Measurements from ENCODE around the gene NPR1.

The NPR1 gene

DNA sequence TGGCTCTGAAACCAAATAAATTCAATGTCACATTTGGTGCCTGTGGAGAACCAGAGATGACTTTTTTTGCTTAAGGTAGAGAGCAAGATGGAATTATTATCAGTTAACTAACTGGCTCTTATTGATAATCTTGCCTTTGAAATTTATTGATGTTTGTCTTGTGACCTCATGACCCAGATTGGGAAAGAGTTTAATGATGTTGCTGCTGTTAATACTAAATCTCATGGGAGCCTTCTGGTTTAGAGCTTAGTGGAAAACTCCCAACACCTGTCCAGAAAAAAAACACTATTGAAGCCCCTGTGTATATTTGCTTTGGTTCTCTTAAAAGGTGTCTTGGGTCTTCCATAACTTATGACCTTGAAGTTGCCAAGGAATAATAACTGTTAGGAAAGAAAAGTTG is 34.7 kb upstream of the NPR1 start:
- Histone ChIP-seq H3K4me3 (ENCODE audit: low read depth, low read length) (no peak overlapping the region), H3K27ac (ENCODE audit: extremely low read depth, low read depth, low read length) (no peak overlapping the region), H3K4me1 (ENCODE audit: control insufficient read depth, insufficient read depth, low read length) (no peaks in the 10 kb centered on the region), H3K36me3 (ENCODE audit: control insufficient read depth in 2 of 2, insufficient read depth in 1 of 2, low read length in 2 of 2) (peaks cover 59 to 87% of the 10 kb centered on the region in 2 experiments), H3K9me3 (ENCODE audit: control insufficient read depth, insufficient read depth, low read depth, low read length) (no peaks in the 10 kb centered on the region)
- CTCF ChIA-PET, result interaction anchor here (1.0 to 1.7 kb wide), 3 partner anchors 16 to 133 kb away, joined by 3 to 7 read pairs (median 5); partner anchors contain the start of genes S100A1 and S100A13
- no peak for TF ChIP-seq SCRT2 (tag by site-specific recombination; IDR thresholded peaks at IDR 0.05)
- TF ChIP-seq ZNF138 (tag by site-specific recombination; IDR thresholded peaks at IDR 0.05; ENCODE audit: borderline replicate concordance), result no peak
- POLR2A ChIA-PET, result interaction anchor here (0.6 to 3.4 kb wide), 7 partner anchors 8 to 140 kb away, joined by 3 to 34 read pairs (median 4); partner anchors contain the start of genes CHTOP, S100A13 and SNAPIN

DNA sequence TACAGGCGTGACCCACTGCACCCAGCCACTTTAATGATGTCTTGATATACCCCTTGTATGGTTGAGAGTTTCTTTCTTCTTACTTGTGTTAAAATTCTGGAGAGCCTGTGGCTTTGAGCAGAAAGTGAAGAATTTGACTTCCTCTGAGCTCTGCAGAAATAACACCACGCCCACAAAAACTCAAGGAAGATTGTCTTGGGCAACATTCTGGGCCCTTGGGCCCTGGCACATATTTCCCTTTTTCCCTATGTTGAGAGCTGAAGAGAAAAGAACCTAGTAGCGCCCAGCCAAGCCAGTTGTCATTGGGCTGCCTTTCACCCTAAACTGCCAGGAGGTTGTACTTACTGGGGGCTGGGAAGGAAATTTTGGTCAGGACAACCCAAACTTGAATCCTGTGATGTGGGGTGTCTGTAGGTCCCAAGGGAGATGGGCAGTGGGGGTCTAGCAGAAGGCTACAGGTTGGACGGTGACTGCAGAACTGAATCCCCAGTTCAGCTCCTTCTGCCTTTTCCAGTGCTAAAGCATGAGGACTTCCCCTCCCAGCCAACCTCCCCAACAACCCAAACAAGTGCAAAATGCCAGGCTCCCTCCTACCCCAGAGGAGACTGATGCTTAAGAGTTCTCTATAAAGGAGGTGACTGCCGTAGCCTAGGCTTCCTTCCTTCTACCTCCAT is 31.7 kb upstream of the NPR1 start:
- H3K4me1 ChIP-seq (ENCODE audit: control insufficient read depth, insufficient read depth, low read length), result no peaks in the 10 kb centered on the region

More for the DNA sequence above, 31.7 kb upstream of the NPR1 start:
- no peaks in the 10 kb centered on the region for H3K9me3 ChIP-seq (ENCODE audit: control insufficient read depth, insufficient read depth, low read depth, low read length)
- no peak overlapping the region for H3K4me3 ChIP-seq (ENCODE audit: low read depth, low read length)
- POLR2A ChIA-PET, result interaction anchor here (0.9 to 3.6 kb wide), 6 partner anchors 9 to 321 kb away, joined by 3 to 25 read pairs (median 6); partner anchors contain the start of genes CHTOP, CREB3L4, S100A1 and S100A13
- H3K36me3 ChIP-seq (ENCODE audit: control insufficient read depth in 2 of 2, insufficient read depth in 1 of 2, low read length in 2 of 2), result peaks cover 34 to 57% of the 10 kb centered on the region in 2 experiments
- TF ChIP-seq SALL2 (tag by site-specific recombination; IDR thresholded peaks at IDR 0.05; ENCODE audit: borderline replicate concordance) (no peak), OVOL3 (tag by site-specific recombination; IDR thresholded peaks at IDR 0.05) (no peak), ZBTB8A (tag by site-specific recombination; IDR thresholded peaks at IDR 0.05) (no peak), SP7 (tag by site-specific recombination; IDR thresholded peaks at IDR 0.05) (no peak), SP2 (tag by site-specific recombination; IDR thresholded peaks at IDR 0.05) (no peak), TRIM28 (IDR thresholded peaks at IDR 0.05; ENCODE audit: borderline replicate concordance, low read length) (no peak), ZNF561 (tag by site-specific recombination; IDR thresholded peaks at IDR 0.05; ENCODE audit: borderline replicate concordance) (no peak), ZIC2 (tag by site-specific recombination; IDR thresholded peaks at IDR 0.05) (no peak), ZNF394 (tag by site-specific recombination; IDR thresholded peaks at IDR 0.05; ENCODE audit: borderline replicate concordance) (no peak), ZNF501 (tag by site-specific recombination; IDR thresholded peaks at IDR 0.05) (no peak), ZNF354C (tag by site-specific recombination; IDR thresholded peaks at IDR 0.05; ENCODE audit: borderline replicate concordance, low read depth) (no peak), BCL11A (tag by site-specific recombination; IDR thresholded peaks at IDR 0.05; ENCODE audit: low read depth) (no peak), ZNF792 (tag by site-specific recombination; IDR thresholded peaks at IDR 0.05) (no peak)
- TF ChIP-seq, protein P1, sequence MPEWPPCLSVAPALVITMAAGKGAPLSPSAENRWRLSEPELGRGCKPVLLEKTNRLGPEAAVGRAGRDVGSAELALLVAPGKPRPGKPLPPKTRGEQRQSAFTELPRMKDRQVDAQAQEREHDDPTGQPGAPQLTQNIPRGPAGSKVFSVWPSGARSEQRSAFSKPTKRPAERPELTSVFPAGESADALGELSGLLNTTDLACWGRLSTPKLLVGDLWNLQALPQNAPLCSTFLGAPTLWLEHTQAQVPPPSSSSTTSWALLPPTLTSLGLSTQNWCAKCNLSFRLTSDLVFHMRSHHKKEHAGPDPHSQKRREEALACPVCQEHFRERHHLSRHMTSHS (tag by site-specific recombination; IDR thresholded peaks at IDR 0.05), result no peak
- TF ChIP-seq, protein P2, sequence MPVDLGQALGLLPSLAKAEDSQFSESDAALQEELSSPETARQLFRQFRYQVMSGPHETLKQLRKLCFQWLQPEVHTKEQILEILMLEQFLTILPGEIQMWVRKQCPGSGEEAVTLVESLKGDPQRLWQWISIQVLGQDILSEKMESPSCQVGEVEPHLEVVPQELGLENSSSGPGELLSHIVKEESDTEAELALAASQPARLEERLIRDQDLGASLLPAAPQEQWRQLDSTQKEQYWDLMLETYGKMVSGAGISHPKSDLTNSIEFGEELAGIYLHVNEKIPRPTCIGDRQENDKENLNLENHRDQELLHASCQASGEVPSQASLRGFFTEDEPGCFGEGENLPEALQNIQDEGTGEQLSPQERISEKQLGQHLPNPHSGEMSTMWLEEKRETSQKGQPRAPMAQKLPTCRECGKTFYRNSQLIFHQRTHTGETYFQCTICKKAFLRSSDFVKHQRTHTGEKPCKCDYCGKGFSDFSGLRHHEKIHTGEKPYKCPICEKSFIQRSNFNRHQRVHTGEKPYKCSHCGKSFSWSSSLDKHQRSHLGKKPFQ (tag by site-specific recombination; IDR thresholded peaks at IDR 0.05), result no peak
- TF ChIP-seq, protein P3, sequence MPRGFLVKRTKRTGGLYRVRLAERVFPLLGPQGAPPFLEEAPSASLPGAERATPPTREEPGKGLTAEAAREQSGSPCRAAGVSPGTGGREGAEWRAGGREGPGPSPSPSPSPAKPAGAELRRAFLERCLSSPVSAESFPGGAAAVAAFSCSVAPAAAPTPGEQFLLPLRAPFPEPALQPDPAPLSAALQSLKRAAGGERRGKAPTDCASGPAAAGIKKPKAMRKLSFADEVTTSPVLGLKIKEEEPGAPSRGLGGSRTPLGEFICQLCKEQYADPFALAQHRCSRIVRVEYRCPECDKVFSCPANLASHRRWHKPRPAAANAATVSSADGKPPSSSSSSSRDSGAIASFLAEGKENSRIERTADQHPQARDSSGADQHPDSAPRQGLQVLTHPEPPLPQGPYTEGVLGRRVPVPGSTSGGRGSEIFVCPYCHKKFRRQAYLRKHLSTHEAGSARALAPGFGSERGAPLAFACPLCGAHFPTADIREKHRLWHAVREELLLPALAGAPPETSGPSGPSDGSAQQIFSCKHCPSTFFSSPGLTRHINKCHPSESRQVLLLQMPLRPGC (tag by site-specific recombination; IDR thresholded peaks at IDR 0.05), result no peak
- TF ChIP-seq, protein P4, sequence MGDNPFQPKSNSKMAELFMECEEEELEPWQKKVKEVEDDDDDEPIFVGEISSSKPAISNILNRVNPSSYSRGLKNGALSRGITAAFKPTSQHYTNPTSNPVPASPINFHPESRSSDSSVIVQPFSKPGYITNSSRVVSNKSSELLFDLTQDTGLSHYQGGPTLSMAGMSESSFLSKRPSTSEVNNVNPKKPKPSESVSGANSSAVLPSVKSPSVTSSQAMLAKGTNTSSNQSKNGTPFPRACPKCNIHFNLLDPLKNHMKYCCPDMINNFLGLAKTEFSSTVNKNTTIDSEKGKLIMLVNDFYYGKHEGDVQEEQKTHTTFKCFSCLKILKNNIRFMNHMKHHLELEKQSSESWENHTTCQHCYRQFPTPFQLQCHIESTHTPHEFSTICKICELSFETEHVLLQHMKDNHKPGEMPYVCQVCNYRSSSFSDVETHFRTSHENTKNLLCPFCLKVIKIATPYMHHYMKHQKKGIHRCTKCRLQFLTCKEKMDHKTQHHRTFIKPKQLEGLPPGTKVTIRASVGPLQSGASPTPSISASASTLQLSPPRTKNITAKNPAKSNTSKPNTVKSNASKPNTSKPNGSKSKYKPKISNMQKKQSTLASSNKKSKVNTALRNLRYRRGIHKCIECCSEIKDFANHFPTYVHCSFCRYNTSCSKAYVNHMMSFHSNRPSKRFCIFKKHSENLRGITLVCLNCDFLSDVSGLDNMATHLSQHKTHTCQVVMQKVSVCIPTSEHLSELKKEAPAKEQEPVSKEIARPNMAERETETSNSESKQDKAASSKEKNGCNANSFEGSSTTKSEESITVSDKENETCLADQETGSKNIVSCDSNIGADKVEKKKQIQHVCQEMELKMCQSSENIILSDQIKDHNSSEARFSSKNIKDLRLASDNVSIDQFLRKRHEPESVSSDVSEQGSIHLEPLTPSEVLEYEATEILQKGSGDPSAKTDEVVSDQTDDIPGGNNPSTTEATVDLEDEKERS (tag by site-specific recombination; IDR thresholded peaks at IDR 0.05), result no peak
- TF ChIP-seq, protein P5, sequence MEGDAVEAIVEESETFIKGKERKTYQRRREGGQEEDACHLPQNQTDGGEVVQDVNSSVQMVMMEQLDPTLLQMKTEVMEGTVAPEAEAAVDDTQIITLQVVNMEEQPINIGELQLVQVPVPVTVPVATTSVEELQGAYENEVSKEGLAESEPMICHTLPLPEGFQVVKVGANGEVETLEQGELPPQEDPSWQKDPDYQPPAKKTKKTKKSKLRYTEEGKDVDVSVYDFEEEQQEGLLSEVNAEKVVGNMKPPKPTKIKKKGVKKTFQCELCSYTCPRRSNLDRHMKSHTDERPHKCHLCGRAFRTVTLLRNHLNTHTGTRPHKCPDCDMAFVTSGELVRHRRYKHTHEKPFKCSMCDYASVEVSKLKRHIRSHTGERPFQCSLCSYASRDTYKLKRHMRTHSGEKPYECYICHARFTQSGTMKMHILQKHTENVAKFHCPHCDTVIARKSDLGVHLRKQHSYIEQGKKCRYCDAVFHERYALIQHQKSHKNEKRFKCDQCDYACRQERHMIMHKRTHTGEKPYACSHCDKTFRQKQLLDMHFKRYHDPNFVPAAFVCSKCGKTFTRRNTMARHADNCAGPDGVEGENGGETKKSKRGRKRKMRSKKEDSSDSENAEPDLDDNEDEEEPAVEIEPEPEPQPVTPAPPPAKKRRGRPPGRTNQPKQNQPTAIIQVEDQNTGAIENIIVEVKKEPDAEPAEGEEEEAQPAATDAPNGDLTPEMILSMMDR (tag by site-specific recombination; IDR thresholded peaks at IDR 0.05), result no peak
- H3K27ac ChIP-seq (ENCODE audit: extremely low read depth, low read depth, low read length), result no peak overlapping the region
- CTCF ChIA-PET, result interaction anchor here (1.1 to 2.8 kb wide), 3 partner anchors 9 to 136 kb away, joined by 3 to 8 read pairs (median 6); partner anchors contain the start of gene S100A13

Data from HEK293 (cell line).